GM23248 (cell line): ENCODE data around the gene ARSI.

ENCODE experiments used
- EZH2 ChIP-seq: fragments of 200-600 bp; sonication (generic); IDR thresholded peaks from 2 replicates; pipeline ENCODE4 v1.6.1; 2018; ENCODE audit warnings: antibody characterized with exemption, mild to moderate bottlenecking; ENCODE audit not compliant: insufficient read depth, poor library complexity, severe bottlenecking
- EZH2phosphoT487 ChIP-seq: fragments of 200-600 bp; sonication (generic); IDR thresholded peaks from 2 replicates; pipeline ENCODE4 v1.6.1; 2018; ENCODE audit warnings: antibody characterized with exemption, moderate library complexity, mild to moderate bottlenecking, low read depth; ENCODE audit not compliant: insufficient read depth

- no peak for TF ChIP-seq EZH2
- TF ChIP-seq EZH2phosphoT487 = no peak
These were observed 2.1 kb downstream of the ARSI start for GRCh38 chr5:150300496-150301169.
